H9 (cell line): ENCODE measurements around the gene ZHX3. TPM values are rescaled to one million over a fixed set of nuclear protein-coding genes. Genes with fewer than 3 reads are reported as not detected.
A peak's percentile ranks its signal among the peaks of the same experiment; 100 is the strongest.

ENCODE experiments used
- DNase-seq: peaks from one replicate; pipeline ENCODE4 v3.0.0-alpha.2; 2017
- H2AFZ ChIP-seq: one replicate; pipeline ENCODE4 v1.6.1; 2013; ENCODE audit warnings: mild to moderate bottlenecking, low read length, control low read depth, moderate library complexity
- H2AK5ac ChIP-seq: 2 replicates; pipeline ENCODE4 v1.6.1; 2013; ENCODE audit warnings: low read length, control low read depth, mixed read lengths; ENCODE audit not compliant: insufficient read length
- H2BK120ac ChIP-seq: one replicate; pipeline ENCODE4 v1.6.1; 2013; ENCODE audit warnings: low read depth, mild to moderate bottlenecking, low read length, control low read depth, inconsistent platforms; ENCODE audit not compliant: poor library complexity, severe bottlenecking
- H2BK12ac ChIP-seq: 2 replicates; pipeline ENCODE4 v1.6.1; 2013; ENCODE audit warnings: low read length, control low read depth, mixed read lengths, low read depth; ENCODE audit not compliant: insufficient read length
- H2BK15ac ChIP-seq: 2 replicates; pipeline ENCODE4 v1.6.1; 2013; ENCODE audit warnings: low read depth, low read length, control low read depth
- H2BK20ac ChIP-seq: one replicate; pipeline ENCODE4 v1.6.1; 2013; ENCODE audit warnings: low read depth, mild to moderate bottlenecking, low read length, control low read depth, inconsistent platforms; ENCODE audit not compliant: poor library complexity, severe bottlenecking
- H2BK5ac ChIP-seq: 2 replicates; pipeline ENCODE4 v1.6.1; 2013; ENCODE audit warnings: low read length, control low read depth, mixed read lengths; ENCODE audit not compliant: insufficient read length
- H3K14ac ChIP-seq: 2 replicates; pipeline ENCODE4 v1.6.1; 2013; ENCODE audit warnings: low read length, control low read depth; ENCODE audit not compliant: insufficient read depth
- H3K18ac ChIP-seq: 2 replicates; pipeline ENCODE4 v1.6.1; 2013; ENCODE audit warnings: low read depth, mild to moderate bottlenecking, mixed read lengths, low read length, control low read depth; ENCODE audit not compliant: insufficient read length
- H3K23ac ChIP-seq: 2 replicates; pipeline ENCODE4 v1.6.1; 2013; ENCODE audit warnings: low read length, control low read depth, mixed read lengths, low read depth; ENCODE audit not compliant: insufficient read length
- H3K23me2 ChIP-seq: 2 replicates; pipeline ENCODE4 v1.6.1; 2013; ENCODE audit warnings: low read depth, mild to moderate bottlenecking, mixed read lengths, low read length, control low read depth; ENCODE audit not compliant: insufficient read length, poor library complexity, severe bottlenecking
- H3K27ac ChIP-seq: 2 replicates; pipeline ENCODE4 v1.5.1; 2013; ENCODE audit warnings: low read length, control low read depth, mixed read lengths, low read depth; ENCODE audit not compliant: insufficient read length
- H3K27me3 ChIP-seq: 2 replicates; pipeline ENCODE4 v1.6.1; 2013; ENCODE audit warnings: low read length, control low read depth, inconsistent platforms; ENCODE audit not compliant: insufficient read depth
- H3K4ac ChIP-seq: 2 replicates; pipeline ENCODE4 v1.6.1; 2013; ENCODE audit warnings: low read depth, mild to moderate bottlenecking, control low read depth, inconsistent platforms, low read length, moderate library complexity
- H3K4me1 ChIP-seq: 2 replicates; pipeline ENCODE4 v1.6.1; 2013; ENCODE audit warnings: low read length, control low read depth, inconsistent platforms; ENCODE audit not compliant: insufficient read depth
- H3K4me2 ChIP-seq: 2 replicates; pipeline ENCODE4 v1.6.1; 2013; ENCODE audit warnings: low read length, control low read depth, mixed read lengths; ENCODE audit not compliant: insufficient read length, insufficient read depth
- H3K56ac ChIP-seq: 2 replicates; pipeline ENCODE4 v1.6.1; 2013; ENCODE audit warnings: low read depth, mild to moderate bottlenecking, mixed read lengths, low read length, control low read depth; ENCODE audit not compliant: insufficient read length
- H3K79me1 ChIP-seq: 2 replicates; pipeline ENCODE4 v1.6.1; 2013; ENCODE audit warnings: low read depth, mild to moderate bottlenecking, moderate library complexity, low read length, control low read depth, inconsistent platforms; ENCODE audit not compliant: insufficient read depth, poor library complexity, severe bottlenecking
- H3K79me2 ChIP-seq: 2 replicates; pipeline ENCODE4 v1.6.1; 2013; ENCODE audit warnings: low read length, control low read depth, inconsistent platforms; ENCODE audit not compliant: insufficient read depth
- H3K9ac ChIP-seq: 2 replicates; pipeline ENCODE4 v1.6.1; 2013; ENCODE audit warnings: low read length, control low read depth, mixed read lengths; ENCODE audit not compliant: insufficient read length; ENCODE audit errors: extremely low read depth
- H3K9me3 ChIP-seq: one replicate; pipeline ENCODE4 v1.6.1; 2013; ENCODE audit warnings: low read depth, low read length, inconsistent platforms; ENCODE audit not compliant: control insufficient read depth
- H3T11ph ChIP-seq: one replicate; pipeline ENCODE4 v1.6.1; 2013; ENCODE audit warnings: mild to moderate bottlenecking, low read length, control low read depth, inconsistent platforms
- H4K20me1 ChIP-seq: one replicate; pipeline ENCODE4 v1.6.1; 2013; ENCODE audit not compliant: control insufficient read depth, insufficient read length, insufficient read depth
- H4K5ac ChIP-seq: 2 replicates; pipeline ENCODE4 v1.6.1; 2013; ENCODE audit warnings: low read depth, mild to moderate bottlenecking, mixed read lengths, low read length, control low read depth; ENCODE audit not compliant: insufficient read length
- H4K8ac ChIP-seq: replicated peaks from 2 replicates; pipeline ENCODE4 v1.6.1; 2013; ENCODE audit warnings: low read length, control low read depth, mixed read lengths, low read depth; ENCODE audit not compliant: insufficient read length
- H4K91ac ChIP-seq: 2 replicates; pipeline ENCODE4 v1.6.1; 2013; ENCODE audit warnings: low read depth, mild to moderate bottlenecking, moderate library complexity, mixed read lengths, low read length, control low read depth; ENCODE audit not compliant: insufficient read length
- H3K27ac Mint-ChIP-seq, 3 experiments: 2 replicates in 2 of 3; 3 replicates in 1 of 3; pipeline ENCODE4 v1.8.0; 2020 to 2021; ENCODE audit warnings: mixed read lengths in 3 of 3, mild to moderate bottlenecking in 1 of 3, moderate library complexity in 1 of 3
- H3K27me3 Mint-ChIP-seq: 2 replicates; pipeline ENCODE4 v1.8.0; 2021; ENCODE audit warnings: low read depth, mild to moderate bottlenecking, moderate library complexity, mixed read lengths
- H3K36me3 Mint-ChIP-seq, 3 experiments: 2 replicates in 2 of 3; 3 replicates in 1 of 3; pipeline ENCODE4 v1.8.0; 2020 to 2021; ENCODE audit warnings: low read depth in 3 of 3, mixed read lengths in 3 of 3; ENCODE audit not compliant: insufficient read depth in 1 of 3
- H3K4me1 Mint-ChIP-seq, 2 experiments: 2 replicates each; pipeline ENCODE4 v1.8.0; 2020; ENCODE audit warnings: mixed read lengths in 2 of 2
- H3K4me3 Mint-ChIP-seq, 2 experiments: 2 replicates in 1 of 2; 3 replicates in 1 of 2; pipeline ENCODE4 v1.8.0; 2020 to 2021; ENCODE audit warnings: mild to moderate bottlenecking in 2 of 2, mixed read lengths in 2 of 2, moderate library complexity in 1 of 2
- H3K9me3 Mint-ChIP-seq, 2 experiments: 2 replicates in 1 of 2; 3 replicates in 1 of 2; pipeline ENCODE4 v1.8.0; 2020; ENCODE audit warnings: mild to moderate bottlenecking in 2 of 2, mixed read lengths in 2 of 2, moderate library complexity in 1 of 2
- CTCF ChIP-seq: fragments of 200-600 bp; sonication (generic); conservative IDR thresholded peaks from 3 replicates; pipeline ENCODE4 v1.8.0; 2021; ENCODE audit warnings: antibody characterized with exemption, mild to moderate bottlenecking
- WGBS: extraction: QIAGEN DNeasy Blood & Tissue Kit; methylation state at CpG from one replicate; pipeline ENCODE4 v1.1.7; 2013; ENCODE audit warnings: missing lambda C conversion rate, low lambda C conversion rate, mixed read lengths; ENCODE audit not compliant: insufficient read length; ENCODE audit errors: extremely low coverage; 5-methylcytosine and 5-hydroxymethylcytosine counted together
- total RNA-seq: library from RNA; stranded (reverse); gene quantifications from 2 replicates; pipeline ENCODE4 v1.2.1, GENCODE V29; 2021

Gene ZHX3
- total RNA-seq, 1 experiment from 2014 or later = 4.4 TPM

- Histone ChIP-seq H2BK20ac (no peak overlapping the region), H3K4me1 (peaks cover 3% of the 10 kb centered on the region; the same call in 1 of the 2 replicates), H4K5ac (no peak overlapping the region), H3K27me3 (no peaks in the 10 kb centered on the region), H3K4me2 (no peak overlapping the region), H3T11ph (no peak overlapping the region), H3K9ac (no peak overlapping the region), H2BK15ac (no peak overlapping the region), H2BK12ac (no peak overlapping the region), H4K8ac (no peak overlapping the region), H3K23ac (no peak overlapping the region), H3K27ac (no peak overlapping the region), H4K91ac (no peak overlapping the region), H3K4ac (no peak overlapping the region), H2AK5ac (no peak overlapping the region), H3K18ac (no peak overlapping the region), H3K79me1 (no peaks in the 10 kb centered on the region), H3K9me3 (no peaks in the 10 kb centered on the region), H3K56ac (no peak overlapping the region), H2AFZ (no peak overlapping the region), H4K20me1 (no peaks in the 10 kb centered on the region), H3K79me2 (no peaks in the 10 kb centered on the region), H3K23me2 (no peaks in the 10 kb centered on the region), H3K14ac (no peak overlapping the region), H2BK120ac (no peak overlapping the region), H2BK5ac (no peak overlapping the region)
- TF ChIP-seq CTCF = no peak
- no peaks in the 10 kb centered on the region for H3K27me3 Mint-ChIP-seq
- peaks cover 44 to 87% (median 66%) of the 10 kb centered on the region in 3 experiments; a peak in 6 of 7 replicates for H3K36me3 Mint-ChIP-seq
- peak overlapping the region; percentile 18 to 97 (median 44); a peak in 3 of 7 replicates for H3K27ac Mint-ChIP-seq
- no peaks in the 10 kb centered on the region for H3K9me3 Mint-ChIP-seq
- H3K4me1 Mint-ChIP-seq = peaks cover 26 to 38% of the 10 kb centered on the region in 2 experiments
- DNase-seq = peak; percentile 10
- WGBS = no CpG with 5 or more reads among the region's 10 CpGs
- H3K4me3 Mint-ChIP-seq = no peak overlapping the region
These were observed 143.2 kb downstream of the ZHX3 start for GRCh38 chr20:41174373-41174772.
